Measurements from ENCODE around the gene TBC1D22A.

DNA sequence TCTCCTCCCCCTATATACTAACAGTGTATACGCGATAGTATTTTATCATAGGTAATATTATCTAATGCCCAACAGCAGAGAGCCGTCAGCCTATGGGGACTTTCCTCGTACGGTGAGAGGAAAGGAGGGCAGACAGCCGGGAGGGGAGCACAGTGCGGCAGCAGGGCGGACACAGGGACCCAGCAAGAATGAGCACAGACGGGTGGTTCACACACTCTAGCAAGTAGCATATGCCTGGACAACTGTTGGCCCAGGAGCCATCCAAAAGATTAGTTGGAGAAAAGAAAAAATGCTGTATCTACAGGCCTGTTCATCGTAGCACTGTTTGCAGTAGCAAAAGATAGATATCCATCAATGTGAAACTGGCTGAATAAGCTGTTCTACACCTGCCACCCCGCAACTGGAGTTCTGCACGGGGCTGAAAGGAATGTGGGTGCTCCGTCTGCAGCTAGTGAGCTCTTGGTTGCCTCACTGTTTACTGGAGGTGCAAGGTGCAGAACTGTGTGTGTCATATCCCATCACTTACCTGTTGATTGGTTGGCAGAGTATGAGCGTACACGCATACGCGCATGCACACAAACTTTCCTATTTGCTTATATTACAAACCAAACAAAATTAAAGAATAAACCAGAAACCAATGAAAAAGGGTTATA lies 324.3 kb downstream of the TBC1D22A start:
- TF ChIP-seq, protein P1, sequence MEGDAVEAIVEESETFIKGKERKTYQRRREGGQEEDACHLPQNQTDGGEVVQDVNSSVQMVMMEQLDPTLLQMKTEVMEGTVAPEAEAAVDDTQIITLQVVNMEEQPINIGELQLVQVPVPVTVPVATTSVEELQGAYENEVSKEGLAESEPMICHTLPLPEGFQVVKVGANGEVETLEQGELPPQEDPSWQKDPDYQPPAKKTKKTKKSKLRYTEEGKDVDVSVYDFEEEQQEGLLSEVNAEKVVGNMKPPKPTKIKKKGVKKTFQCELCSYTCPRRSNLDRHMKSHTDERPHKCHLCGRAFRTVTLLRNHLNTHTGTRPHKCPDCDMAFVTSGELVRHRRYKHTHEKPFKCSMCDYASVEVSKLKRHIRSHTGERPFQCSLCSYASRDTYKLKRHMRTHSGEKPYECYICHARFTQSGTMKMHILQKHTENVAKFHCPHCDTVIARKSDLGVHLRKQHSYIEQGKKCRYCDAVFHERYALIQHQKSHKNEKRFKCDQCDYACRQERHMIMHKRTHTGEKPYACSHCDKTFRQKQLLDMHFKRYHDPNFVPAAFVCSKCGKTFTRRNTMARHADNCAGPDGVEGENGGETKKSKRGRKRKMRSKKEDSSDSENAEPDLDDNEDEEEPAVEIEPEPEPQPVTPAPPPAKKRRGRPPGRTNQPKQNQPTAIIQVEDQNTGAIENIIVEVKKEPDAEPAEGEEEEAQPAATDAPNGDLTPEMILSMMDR (IDR thresholded peaks at IDR 0.05): no peak
- TF ChIP-seq POLR2A (IDR thresholded peaks at IDR 0.05) (no peak), POLR2AphosphoS5 (IDR thresholded peaks at IDR 0.05) (no peak)

All from gastroesophageal sphincter (tissue), 3 donors.